DND-41 (cell line): ENCODE data around the gene CAMK4.

Experiments
- EZH2 ChIP-seq: IDR thresholded peaks from 3 replicates; pipeline ENCODE4 v1.6.1; 2012; ENCODE audit warnings: borderline replicate concordance, low read depth, mild to moderate bottlenecking, moderate library complexity, low read length, inconsistent platforms; ENCODE audit not compliant: severe bottlenecking
- TF ChIP-seq, protein P1 (sequence below): IDR thresholded peaks from 2 replicates; pipeline ENCODE4 v1.5.1; 2012; ENCODE audit warnings: borderline replicate concordance, low read length, moderate library complexity, mild to moderate bottlenecking; ENCODE audit not compliant: poor library complexity, severe bottlenecking; ENCODE audit errors: extremely low read depth

DNA sequence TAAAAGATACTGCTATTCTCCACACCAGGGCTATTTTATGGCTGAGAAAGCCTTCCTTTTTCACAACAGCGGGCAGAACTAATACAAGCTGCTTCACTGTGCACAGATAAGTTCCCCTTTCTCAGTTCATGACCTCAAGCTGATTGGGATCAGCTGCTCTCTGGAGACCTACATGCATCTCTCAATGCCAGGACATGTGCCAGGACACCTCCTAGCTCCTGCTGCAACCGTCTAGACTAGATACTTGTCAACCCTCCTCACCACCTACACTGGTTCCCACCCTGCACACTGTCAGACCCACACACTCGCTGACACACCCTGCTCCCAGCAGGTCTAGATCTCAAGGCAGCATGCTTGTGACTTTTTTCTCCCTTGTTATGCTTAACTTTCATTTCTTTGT lies 248.4 kb downstream of the CAMK4 start:
- TF ChIP-seq EZH2: no peak
- TF ChIP-seq, protein P1, sequence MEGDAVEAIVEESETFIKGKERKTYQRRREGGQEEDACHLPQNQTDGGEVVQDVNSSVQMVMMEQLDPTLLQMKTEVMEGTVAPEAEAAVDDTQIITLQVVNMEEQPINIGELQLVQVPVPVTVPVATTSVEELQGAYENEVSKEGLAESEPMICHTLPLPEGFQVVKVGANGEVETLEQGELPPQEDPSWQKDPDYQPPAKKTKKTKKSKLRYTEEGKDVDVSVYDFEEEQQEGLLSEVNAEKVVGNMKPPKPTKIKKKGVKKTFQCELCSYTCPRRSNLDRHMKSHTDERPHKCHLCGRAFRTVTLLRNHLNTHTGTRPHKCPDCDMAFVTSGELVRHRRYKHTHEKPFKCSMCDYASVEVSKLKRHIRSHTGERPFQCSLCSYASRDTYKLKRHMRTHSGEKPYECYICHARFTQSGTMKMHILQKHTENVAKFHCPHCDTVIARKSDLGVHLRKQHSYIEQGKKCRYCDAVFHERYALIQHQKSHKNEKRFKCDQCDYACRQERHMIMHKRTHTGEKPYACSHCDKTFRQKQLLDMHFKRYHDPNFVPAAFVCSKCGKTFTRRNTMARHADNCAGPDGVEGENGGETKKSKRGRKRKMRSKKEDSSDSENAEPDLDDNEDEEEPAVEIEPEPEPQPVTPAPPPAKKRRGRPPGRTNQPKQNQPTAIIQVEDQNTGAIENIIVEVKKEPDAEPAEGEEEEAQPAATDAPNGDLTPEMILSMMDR: no peak
